Subcutaneous abdominal adipose tissue (tissue), 5 donors: Measurements from ENCODE around the gene GIPC2.

Experiments
- H3K27ac ChIP-seq: one replicate; pipeline ENCODE4 v1.7.0; 2013; ENCODE audit warnings: low read depth, mild to moderate bottlenecking, inconsistent platforms, low read length, moderate library complexity
- H3K27me3 ChIP-seq, 5 donors: one replicate each; pipeline ENCODE4 v1.7.0; 2013; ENCODE audit warnings: low read length in 5 of 5, inconsistent platforms in 1 of 5; ENCODE audit not compliant: control insufficient read depth in 5 of 5, insufficient read depth in 4 of 5
- H3K36me3 ChIP-seq, 5 donors: one replicate each; pipeline ENCODE4 v1.7.0; 2013; ENCODE audit warnings: low read length in 5 of 5; ENCODE audit not compliant: control insufficient read depth in 5 of 5, insufficient read depth in 5 of 5
- H3K4me1 ChIP-seq, 5 donors: one replicate each; pipeline ENCODE4 v1.7.0; 2013; ENCODE audit warnings: low read length in 5 of 5, mild to moderate bottlenecking in 3 of 5, moderate library complexity in 1 of 5; ENCODE audit not compliant: control insufficient read depth in 5 of 5, insufficient read depth in 5 of 5
- H3K4me3 ChIP-seq, 5 donors: one replicate each; pipeline ENCODE4 v1.7.0; 2013; ENCODE audit warnings: low read length in 5 of 5, low read depth in 1 of 5
- H3K9ac ChIP-seq, 5 donors: one replicate each; pipeline ENCODE4 v1.7.0; 2013; ENCODE audit warnings: low read length in 5 of 5, mild to moderate bottlenecking in 4 of 5, moderate library complexity in 3 of 5
- H3K9me3 ChIP-seq, 5 donors: one replicate each; pipeline ENCODE4 v1.7.0; 2013; ENCODE audit warnings: low read length in 5 of 5; ENCODE audit not compliant: control insufficient read depth in 5 of 5
- donor health status: healthy.
- donor health status: healthy.
- donor health status: healthy.
- donor health status: healthy.
- donor health status: healthy.

The GIPC2 gene

DNA sequence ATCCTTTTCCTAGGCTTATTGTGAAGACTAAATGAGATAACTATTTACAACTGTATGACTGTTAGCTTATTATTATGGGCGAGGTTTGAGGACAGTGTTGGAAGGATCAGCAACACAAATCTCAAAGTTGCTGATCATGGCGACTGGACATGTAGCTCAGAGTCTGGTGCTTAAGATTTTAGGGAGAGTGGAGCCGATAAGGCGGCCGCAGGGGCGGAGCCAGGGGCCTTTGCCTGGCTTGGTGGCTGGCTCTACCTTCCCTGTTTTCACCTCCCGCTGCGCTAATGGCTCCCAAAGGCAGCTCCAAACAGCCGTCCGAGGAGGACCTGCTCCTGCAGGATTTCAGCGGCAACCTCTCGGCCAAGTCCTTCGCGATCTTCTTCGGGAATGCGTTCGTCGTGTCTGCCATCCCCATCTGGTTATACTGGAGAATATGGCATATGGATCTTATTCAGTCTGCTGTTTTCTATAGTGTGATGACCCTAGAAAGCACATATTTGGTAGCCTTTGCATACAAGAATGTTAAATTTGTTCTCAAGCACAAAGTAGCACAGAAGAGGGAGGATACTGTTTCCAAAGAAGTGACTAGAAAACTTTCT lies 45.5 kb downstream of the GIPC2 start:
- no peak overlapping the region for H3K4me3 ChIP-seq
- H3K9me3 ChIP-seq, result peaks cover 0 to 10% (median 7%) of the 10 kb centered on the region in 5 donors
- no peak overlapping the region for H3K9ac ChIP-seq
- no peaks in the 10 kb centered on the region for H3K27me3 ChIP-seq
- no peaks in the 10 kb centered on the region for H3K36me3 ChIP-seq
- no peak overlapping the region for H3K27ac ChIP-seq
- no peaks in the 10 kb centered on the region for H3K4me1 ChIP-seq

GRCh38 chr1:78091886-78092285 lies 46.1 kb downstream of the GIPC2 start:
- Histone ChIP-seq H3K36me3 (no peaks in the 10 kb centered on the region), H3K4me3 (no peak overlapping the region), H3K27ac (no peak overlapping the region), H3K9me3 (peaks cover 0 to 7% (median 4%) of the 10 kb centered on the region in 5 donors), H3K4me1 (peaks cover 0 to 5% (median 0%) of the 10 kb centered on the region in 5 donors), H3K9ac (no peak overlapping the region), H3K27me3 (no peaks in the 10 kb centered on the region)

DNA sequence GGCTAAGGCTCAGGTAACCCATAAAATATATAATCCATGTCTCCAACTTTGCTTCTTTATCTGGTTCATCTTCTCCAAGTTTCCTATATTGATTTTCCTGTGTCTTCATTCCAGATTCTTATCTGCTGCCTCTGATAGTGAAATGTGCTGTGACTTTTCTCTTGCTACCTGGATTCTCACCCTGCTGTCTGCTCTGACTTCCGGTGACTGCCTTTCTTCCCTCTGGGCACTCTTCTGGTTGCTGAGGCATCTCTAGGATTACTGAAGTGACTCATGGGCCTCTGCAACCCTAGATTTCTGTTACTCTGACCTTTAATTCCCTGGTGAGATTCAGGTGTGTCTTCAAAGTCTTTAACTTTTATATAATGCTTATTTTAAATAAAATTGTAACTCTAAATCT lies 46.9 kb downstream of the GIPC2 start:
- H3K4me1 ChIP-seq, result peaks cover 0 to 13% (median 0%) of the 10 kb centered on the region in 5 donors
- H3K36me3 ChIP-seq, result no peaks in the 10 kb centered on the region
- H3K9ac ChIP-seq, result no peak overlapping the region
- H3K27ac ChIP-seq, result no peak overlapping the region
- H3K9me3 ChIP-seq, result peaks cover 0 to 2% (median 0%) of the 10 kb centered on the region in 5 donors
- H3K27me3 ChIP-seq, result no peaks in the 10 kb centered on the region
- no peak overlapping the region for H3K4me3 ChIP-seq

GRCh38 chr1:78093560-78093959 lies 47.8 kb downstream of the GIPC2 start:
- Histone ChIP-seq H3K9ac (no peak overlapping the region), H3K36me3 (no peaks in the 10 kb centered on the region), H3K9me3 (no peaks in the 10 kb centered on the region), H3K27ac (no peak overlapping the region), H3K4me1 (peaks cover 0 to 13% (median 0%) of the 10 kb centered on the region in 5 donors), H3K4me3 (no peak overlapping the region), H3K27me3 (no peaks in the 10 kb centered on the region)

DNA sequence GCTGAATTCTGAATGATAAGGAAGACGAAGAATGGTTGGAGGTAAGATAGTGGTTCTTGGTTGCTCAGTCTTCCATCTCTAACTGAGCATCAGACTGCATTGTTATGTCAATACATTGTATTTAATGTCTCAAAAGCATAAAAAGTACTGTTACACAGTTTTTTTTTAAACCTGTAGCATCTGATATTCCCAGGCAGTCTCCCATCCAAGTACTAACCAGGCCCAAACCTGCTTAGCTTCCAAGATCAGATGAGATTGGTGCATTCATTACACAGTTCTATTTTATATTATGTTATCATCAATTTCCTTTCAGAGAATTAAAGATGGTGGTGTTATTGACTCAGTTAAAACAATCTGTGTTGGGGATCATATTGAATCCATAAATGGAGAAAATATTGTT lies 48.9 kb downstream of the GIPC2 start:
- Histone ChIP-seq H3K27ac (no peak overlapping the region), H3K4me3 (no peak overlapping the region), H3K27me3 (no peaks in the 10 kb centered on the region), H3K4me1 (peaks cover 0 to 13% (median 0%) of the 10 kb centered on the region in 5 donors), H3K9ac (no peak overlapping the region), H3K9me3 (no peaks in the 10 kb centered on the region), H3K36me3 (no peaks in the 10 kb centered on the region)

GRCh38 chr1:78095593-78095992 lies 49.8 kb downstream of the GIPC2 start:
- Histone ChIP-seq H3K27me3 (no peaks in the 10 kb centered on the region), H3K36me3 (no peaks in the 10 kb centered on the region), H3K4me1 (peaks cover 0 to 13% (median 0%) of the 10 kb centered on the region in 5 donors), H3K4me3 (no peak overlapping the region), H3K9me3 (no peaks in the 10 kb centered on the region), H3K27ac (no peak overlapping the region), H3K9ac (no peak overlapping the region)

DNA sequence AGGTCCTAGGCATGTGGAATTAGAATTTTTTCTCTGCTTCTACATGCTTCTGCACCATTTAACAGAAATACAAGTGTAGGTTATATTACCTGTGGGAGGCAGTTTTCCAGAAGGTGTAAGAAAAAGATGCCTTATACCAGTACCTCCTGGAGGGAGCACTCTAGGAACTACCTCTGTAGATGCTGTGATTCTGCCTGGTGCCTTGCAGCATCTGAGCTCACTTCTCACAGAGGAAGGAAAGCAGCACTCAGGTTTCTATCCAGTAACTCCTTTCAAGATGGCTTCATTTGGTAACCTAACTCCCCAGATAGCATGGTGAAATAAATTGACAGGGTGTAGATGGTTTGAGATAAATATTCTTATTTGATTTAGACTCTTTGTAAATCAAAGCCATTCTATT lies 50.3 kb downstream of the GIPC2 start:
- no peaks in the 10 kb centered on the region for H3K36me3 ChIP-seq
- H3K27ac ChIP-seq, result no peak overlapping the region
- H3K27me3 ChIP-seq, result no peaks in the 10 kb centered on the region
- no peaks in the 10 kb centered on the region for H3K9me3 ChIP-seq
- H3K4me3 ChIP-seq, result no peak overlapping the region
- peaks cover 0 to 13% (median 0%) of the 10 kb centered on the region in 5 donors for H3K4me1 ChIP-seq
- H3K9ac ChIP-seq, result no peak overlapping the region

- H3K27ac ChIP-seq, result no peak overlapping the region
- H3K9ac ChIP-seq, result no peak overlapping the region
- H3K27me3 ChIP-seq, result no peaks in the 10 kb centered on the region
- H3K4me3 ChIP-seq, result no peak overlapping the region
- H3K9me3 ChIP-seq, result no peaks in the 10 kb centered on the region
- H3K4me1 ChIP-seq, result peaks cover 0 to 19% (median 0%) of the 10 kb centered on the region in 5 donors
- no peaks in the 10 kb centered on the region for H3K36me3 ChIP-seq
Measured at GRCh38 chr1:78096976-78097375, 51.2 kb downstream of the GIPC2 start.

GRCh38 chr1:78101051-78101450 lies 55.3 kb downstream of the GIPC2 start:
- no peaks in the 10 kb centered on the region for H3K36me3 ChIP-seq
- no peak overlapping the region for H3K27ac ChIP-seq
- no peaks in the 10 kb centered on the region for H3K9me3 ChIP-seq
- H3K4me3 ChIP-seq, result no peak overlapping the region
- peaks cover 0 to 28% (median 0%) of the 10 kb centered on the region in 5 donors for H3K4me1 ChIP-seq
- no peaks in the 10 kb centered on the region for H3K27me3 ChIP-seq
- H3K9ac ChIP-seq, result no peak overlapping the region

GRCh38 chr1:78101514-78101913 lies 55.7 kb downstream of the GIPC2 start:
- no peaks in the 10 kb centered on the region for H3K27me3 ChIP-seq
- H3K4me1 ChIP-seq, result peaks cover 0 to 27% (median 0%) of the 10 kb centered on the region in 5 donors
- H3K9ac ChIP-seq, result no peak overlapping the region
- no peak overlapping the region for H3K4me3 ChIP-seq
- no peaks in the 10 kb centered on the region for H3K36me3 ChIP-seq
- no peaks in the 10 kb centered on the region for H3K9me3 ChIP-seq
- H3K27ac ChIP-seq, result no peak overlapping the region
